Hematopoietic multipotent progenitor cell treated with erythropoietin and hydrocortisone succinate and interleukin-3 and kit ligand, for 8 days (in vitro differentiated cells): ENCODE measurements around the gene COL6A6.
A peak's percentile ranks its signal among the peaks of the same experiment; 100 is the strongest.
"Not testable (repeated sequence)": the region's sequence is repeated elsewhere in the genome, so short reads cannot be mapped to it uniquely, and the experiment has no call there.

Source experiments
- DNase-seq: peaks from one replicate; pipeline ENCODE4 v3.0.0-alpha.2; 2015

The COL6A6 gene

DNA sequence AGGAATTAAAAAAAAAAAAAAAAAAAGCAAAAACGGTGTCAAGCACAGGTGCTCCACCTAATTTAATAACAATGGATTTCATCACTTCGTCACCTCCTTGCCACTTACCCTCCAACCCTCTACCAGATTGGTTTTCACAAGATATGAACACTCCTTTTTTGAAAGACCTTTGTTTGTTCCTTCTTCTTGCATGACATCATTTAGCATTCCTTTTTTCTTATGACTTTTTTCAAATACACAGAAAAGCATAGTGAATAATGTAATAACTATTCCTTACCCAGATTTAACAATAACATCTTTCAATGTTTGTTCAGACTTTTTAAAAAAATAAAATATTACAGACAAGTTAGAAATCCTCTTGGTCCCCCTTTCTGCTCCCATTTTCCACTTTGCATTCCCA is 16.3 kb downstream of the COL6A6 start:
- no peak for DNase-seq

DNA sequence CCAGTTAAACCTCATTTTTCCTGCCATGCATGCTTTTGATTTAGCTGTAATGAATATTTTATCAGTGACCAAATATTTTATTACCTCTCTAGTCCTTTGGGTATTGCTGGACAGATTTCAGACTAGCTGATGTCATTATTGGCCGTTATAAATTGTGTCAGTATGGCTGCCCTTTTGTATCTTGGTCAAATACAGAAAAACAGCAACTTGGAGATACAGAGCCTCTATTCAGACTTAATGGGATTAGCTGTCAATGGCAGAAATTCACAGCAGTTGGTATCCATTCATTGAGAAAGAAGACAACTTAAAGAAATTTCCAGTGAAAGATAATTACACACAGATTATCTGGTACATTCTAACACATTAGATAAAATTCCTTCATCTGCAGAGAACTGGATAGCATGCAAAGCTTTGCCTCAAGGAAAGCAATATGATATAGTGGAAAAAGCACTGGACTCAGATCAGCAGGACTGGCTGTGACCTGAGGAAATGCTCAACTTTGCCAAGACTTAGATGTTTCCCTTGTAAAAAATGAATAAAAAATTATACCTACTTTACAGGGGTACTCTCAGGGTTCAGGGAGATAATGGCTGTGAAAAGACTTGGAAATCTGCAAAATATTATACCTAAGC is 20.8 kb downstream of the COL6A6 start:
- no peak for DNase-seq

DNA sequence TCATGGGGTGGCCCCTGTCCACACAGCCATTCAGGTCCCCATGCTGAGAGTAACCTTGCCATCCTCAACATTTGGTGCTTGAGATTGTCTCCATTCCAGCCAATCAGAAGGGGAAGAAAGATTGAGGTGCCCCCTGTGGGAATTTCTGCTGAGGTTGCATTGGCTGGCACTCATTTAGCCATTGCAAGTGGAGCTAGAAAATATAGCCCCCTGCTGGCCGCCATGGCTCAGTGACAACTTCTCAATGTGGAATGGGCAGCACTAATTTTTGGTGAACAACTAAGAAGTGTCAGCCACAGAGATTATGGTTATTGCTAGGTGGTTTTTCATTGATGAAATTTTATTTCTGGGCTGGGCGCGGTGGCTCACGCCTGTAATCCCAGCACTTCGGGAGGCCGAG is 22.0 kb downstream of the COL6A6 start:
- DNase-seq: peak; percentile 77

DNA sequence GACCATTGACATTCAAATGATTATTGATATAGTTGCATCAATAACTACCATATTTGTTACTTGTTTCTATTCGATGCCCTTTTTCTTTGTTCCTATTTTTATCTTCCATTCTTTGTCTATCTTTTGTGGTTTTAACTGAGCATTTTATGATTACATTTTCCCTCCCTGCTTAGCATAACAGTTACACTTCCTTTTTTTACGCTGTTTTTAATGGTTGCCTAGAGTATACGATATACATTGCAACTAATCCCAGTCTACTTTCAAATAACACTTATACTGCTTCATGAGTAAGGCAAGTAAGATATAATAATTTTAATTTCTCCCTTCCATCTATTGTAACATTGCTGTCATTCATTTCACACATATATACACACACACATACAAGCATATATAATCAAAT is 26.3 kb downstream of the COL6A6 start:
- DNase-seq: no peak

DNA sequence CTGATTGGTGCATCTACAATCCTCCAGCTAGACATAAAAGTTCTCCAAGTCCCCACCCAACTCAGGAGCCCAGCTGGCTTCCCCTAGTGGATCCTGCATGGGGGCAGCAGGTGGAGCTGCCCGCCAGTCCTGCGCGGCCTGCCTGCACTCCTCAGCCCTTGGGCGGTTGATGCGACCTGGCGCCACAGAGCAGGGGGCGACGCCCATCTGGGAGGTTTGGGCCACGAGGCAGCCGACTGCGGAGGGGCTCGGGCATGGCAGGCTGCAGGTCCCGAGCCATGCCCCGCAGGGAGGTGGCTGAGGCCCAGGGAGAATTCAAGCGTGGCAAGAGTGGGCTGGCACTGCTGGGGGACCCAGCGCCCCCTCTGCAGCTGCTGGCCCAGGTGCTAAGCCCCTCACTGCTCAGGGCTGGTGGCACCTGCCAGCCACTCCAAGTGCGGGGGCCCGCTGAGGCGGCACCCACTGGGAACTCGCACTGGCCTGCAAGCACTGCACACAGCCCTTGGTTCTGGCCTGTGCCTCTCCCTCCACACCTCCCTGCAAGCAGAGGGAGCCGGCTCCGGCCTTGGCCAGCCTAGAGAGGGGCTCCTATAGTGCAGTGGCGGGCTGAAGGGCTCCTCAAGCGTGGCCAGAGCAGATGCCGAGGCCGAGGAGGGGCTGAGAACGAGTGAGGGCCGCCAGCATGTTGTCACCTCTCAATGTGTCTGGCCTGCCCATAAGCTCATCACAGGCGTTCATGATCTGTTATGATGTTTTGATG is 30.1 kb downstream of the COL6A6 start:
- no peak for DNase-seq

- not testable (repeated sequence) for DNase-seq
Observed at GRCh38 chr3:130547680-130548065, 30.7 kb downstream of the COL6A6 start.

GRCh38 chr3:130548356-130548755 is 31.4 kb downstream of the COL6A6 start:
- DNase-seq: no peak

DNA sequence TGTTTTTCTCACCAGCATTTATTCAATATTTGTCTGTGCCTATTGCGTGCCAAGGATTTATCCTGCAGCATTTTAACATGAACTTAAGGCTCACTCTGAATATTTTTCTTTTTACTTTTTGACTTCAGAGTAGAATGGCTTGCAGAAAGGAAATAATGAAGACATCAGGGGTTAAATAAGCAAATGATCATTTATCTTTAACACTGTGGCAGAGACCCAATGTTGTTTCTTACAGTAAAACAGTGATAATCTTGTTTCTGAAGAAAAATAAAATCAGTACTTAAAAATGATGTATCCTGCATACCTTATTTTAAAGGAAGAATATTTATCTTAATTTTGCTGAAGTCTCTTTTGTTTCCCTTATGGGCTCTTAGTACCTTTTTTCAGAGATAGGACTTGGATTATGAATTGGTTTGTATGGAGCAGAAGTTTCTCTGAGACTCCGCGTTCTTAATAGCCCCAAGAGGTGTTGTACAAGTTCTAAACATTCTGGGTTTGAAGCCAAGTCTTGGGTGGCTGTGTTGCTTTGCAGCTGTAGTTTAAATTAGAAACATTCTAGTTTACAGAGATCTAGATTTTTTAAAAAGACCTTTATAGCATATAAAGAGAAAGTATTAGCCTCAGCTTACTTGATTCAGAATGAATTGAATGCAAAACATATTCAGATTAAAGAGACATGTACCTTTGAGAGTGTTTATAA is 40.5 kb downstream of the COL6A6 start:
- DNase-seq: no peak

GRCh38 chr3:130558366-130558765 is 41.4 kb downstream of the COL6A6 start:
- no peak for DNase-seq

DNA sequence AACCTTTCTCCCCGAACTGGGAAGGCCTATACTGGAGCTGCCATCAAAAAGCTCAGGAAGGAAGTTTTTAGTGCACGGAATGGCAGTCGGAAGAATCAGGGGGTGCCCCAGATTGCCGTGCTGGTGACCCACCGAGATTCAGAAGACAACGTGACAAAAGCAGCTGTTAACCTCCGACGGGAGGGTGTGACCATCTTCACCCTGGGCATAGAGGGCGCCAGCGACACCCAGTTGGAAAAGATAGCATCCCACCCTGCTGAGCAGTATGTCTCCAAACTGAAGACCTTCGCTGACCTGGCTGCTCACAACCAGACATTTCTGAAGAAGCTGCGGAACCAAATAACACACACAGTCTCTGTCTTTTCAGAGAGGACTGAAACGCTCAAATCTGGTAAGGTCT is 48.2 kb downstream of the COL6A6 start:
- DNase-seq: no peak
